Measurements from ENCODE around the gene PLEKHG1.

DNA sequence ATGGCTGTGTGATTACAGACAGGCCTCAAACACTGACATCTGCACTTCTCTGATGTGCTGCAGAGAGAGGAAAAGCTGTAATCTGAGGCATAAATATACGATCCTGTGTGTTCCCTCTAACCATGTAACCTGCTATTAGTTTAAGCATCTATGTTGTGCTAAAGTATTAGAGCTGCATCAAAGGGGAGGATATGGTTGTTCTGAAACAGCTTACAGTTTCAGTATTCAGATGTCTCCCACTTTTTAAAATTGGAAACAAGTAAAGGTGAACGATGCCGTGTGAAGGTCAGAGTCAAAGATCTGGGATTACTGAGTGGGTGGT, 7.6 kb downstream of the PLEKHG1 start:
- TF ChIP-seq, protein P1, sequence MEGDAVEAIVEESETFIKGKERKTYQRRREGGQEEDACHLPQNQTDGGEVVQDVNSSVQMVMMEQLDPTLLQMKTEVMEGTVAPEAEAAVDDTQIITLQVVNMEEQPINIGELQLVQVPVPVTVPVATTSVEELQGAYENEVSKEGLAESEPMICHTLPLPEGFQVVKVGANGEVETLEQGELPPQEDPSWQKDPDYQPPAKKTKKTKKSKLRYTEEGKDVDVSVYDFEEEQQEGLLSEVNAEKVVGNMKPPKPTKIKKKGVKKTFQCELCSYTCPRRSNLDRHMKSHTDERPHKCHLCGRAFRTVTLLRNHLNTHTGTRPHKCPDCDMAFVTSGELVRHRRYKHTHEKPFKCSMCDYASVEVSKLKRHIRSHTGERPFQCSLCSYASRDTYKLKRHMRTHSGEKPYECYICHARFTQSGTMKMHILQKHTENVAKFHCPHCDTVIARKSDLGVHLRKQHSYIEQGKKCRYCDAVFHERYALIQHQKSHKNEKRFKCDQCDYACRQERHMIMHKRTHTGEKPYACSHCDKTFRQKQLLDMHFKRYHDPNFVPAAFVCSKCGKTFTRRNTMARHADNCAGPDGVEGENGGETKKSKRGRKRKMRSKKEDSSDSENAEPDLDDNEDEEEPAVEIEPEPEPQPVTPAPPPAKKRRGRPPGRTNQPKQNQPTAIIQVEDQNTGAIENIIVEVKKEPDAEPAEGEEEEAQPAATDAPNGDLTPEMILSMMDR (IDR thresholded peaks at IDR 0.05), result no peak
- no peak for TF ChIP-seq POLR2A (IDR thresholded peaks at IDR 0.05)

Measured in thyroid gland (tissue), 4 donors.